ENCODE results near the gene CUBN. TPM values are rescaled to one million over a fixed set of nuclear protein-coding genes. Genes with fewer than 3 reads are reported as not detected.

CUBN gene
- total RNA-seq, 1 experiment from 2014 or later = 4.6 TPM

GRCh38 chr10:16948361-16948760 is 181.2 kb downstream of the CUBN start:
- no peak overlapping the region for H3K27ac Mint-ChIP-seq (ENCODE audit: unreplicated experiment)
- H3K36me3 Mint-ChIP-seq (ENCODE audit: insufficient read depth, unreplicated experiment) = no peaks in the 10 kb centered on the region
- H3K36me3 ChIP-seq (ENCODE audit: control insufficient read depth, insufficient read depth, low read length) = no peaks in the 10 kb centered on the region
- no peaks in the 10 kb centered on the region for H3K4me1 ChIP-seq
- ChIA-PET CTCF (no interaction called here), POLR2A (no interaction called here)
- no peaks in the 10 kb centered on the region for H3K4me1 Mint-ChIP-seq (ENCODE audit: low read depth, unreplicated experiment)
- BruUV-seq (replicated peaks) = no TSS peak
- H3K27me3 Mint-ChIP-seq (ENCODE audit: insufficient read depth, unreplicated experiment) = peaks cover 10% of the 10 kb centered on the region
- no peak overlapping the region for H3K4me3 ChIP-seq (ENCODE audit: low read depth, low read length)
- no peak overlapping the region for H3K4me3 Mint-ChIP-seq (ENCODE audit: unreplicated experiment)
- no peaks in the 10 kb centered on the region for H3K9me3 Mint-ChIP-seq (ENCODE audit: unreplicated experiment)
- intact Hi-C loops (cut with micrococcal nuclease; ENCODE audit: unreplicated experiment) = no loop called here
- H3K27me3 ChIP-seq (replicated peaks; ENCODE audit: control insufficient read depth, insufficient read depth, low read length) = no peaks in the 10 kb centered on the region
- no peak for DNase-seq
- TF ChIP-seq, protein P1, sequence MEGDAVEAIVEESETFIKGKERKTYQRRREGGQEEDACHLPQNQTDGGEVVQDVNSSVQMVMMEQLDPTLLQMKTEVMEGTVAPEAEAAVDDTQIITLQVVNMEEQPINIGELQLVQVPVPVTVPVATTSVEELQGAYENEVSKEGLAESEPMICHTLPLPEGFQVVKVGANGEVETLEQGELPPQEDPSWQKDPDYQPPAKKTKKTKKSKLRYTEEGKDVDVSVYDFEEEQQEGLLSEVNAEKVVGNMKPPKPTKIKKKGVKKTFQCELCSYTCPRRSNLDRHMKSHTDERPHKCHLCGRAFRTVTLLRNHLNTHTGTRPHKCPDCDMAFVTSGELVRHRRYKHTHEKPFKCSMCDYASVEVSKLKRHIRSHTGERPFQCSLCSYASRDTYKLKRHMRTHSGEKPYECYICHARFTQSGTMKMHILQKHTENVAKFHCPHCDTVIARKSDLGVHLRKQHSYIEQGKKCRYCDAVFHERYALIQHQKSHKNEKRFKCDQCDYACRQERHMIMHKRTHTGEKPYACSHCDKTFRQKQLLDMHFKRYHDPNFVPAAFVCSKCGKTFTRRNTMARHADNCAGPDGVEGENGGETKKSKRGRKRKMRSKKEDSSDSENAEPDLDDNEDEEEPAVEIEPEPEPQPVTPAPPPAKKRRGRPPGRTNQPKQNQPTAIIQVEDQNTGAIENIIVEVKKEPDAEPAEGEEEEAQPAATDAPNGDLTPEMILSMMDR (IDR thresholded peaks at IDR 0.05; ENCODE audit: insufficient read depth in 1 of 2, low read depth in 1 of 2, low read length in 1 of 2, severe bottlenecking in 1 of 2, unreplicated experiment in 1 of 2) = no peak
- H3K9me3 ChIP-seq = no peaks in the 10 kb centered on the region

DNA sequence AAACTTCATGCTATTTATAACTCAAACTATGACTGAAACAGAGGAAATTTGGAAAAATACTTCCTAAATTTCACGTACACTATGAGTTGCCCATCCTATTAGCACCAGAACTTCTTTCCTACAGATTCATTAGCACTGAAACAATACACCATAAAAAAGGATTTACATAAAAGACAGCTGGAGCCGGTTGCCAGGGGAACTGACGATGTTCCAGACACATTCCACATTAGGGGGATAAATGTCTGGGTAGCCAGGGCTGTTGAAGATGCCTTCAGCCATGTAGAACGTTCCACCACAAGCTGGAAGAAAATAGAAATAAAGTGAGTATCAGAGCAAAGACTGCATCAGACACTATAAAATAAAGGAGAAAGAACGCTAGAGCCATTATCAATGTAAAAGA is 182.5 kb downstream of the CUBN start:
- Mint-ChIP-seq H3K4me1 (ENCODE audit: low read depth, unreplicated experiment) (no peaks in the 10 kb centered on the region), H3K27me3 (ENCODE audit: insufficient read depth, unreplicated experiment) (peaks cover 4% of the 10 kb centered on the region), H3K9me3 (ENCODE audit: unreplicated experiment) (no peaks in the 10 kb centered on the region), H3K4me3 (ENCODE audit: unreplicated experiment) (no peak overlapping the region), H3K36me3 (ENCODE audit: insufficient read depth, unreplicated experiment) (no peaks in the 10 kb centered on the region), H3K27ac (ENCODE audit: unreplicated experiment) (no peak overlapping the region)
- Histone ChIP-seq H3K4me3 (ENCODE audit: low read depth, low read length) (no peak overlapping the region), H3K27me3 (replicated peaks; ENCODE audit: control insufficient read depth, insufficient read depth, low read length) (no peaks in the 10 kb centered on the region), H3K4me1 (no peaks in the 10 kb centered on the region), H3K9me3 (no peaks in the 10 kb centered on the region), H3K36me3 (ENCODE audit: control insufficient read depth, insufficient read depth, low read length) (no peaks in the 10 kb centered on the region)
- CTCF ChIA-PET = no interaction called here
- TF ChIP-seq, protein P1 (IDR thresholded peaks at IDR 0.05; ENCODE audit: insufficient read depth in 1 of 2, low read depth in 1 of 2, low read length in 1 of 2, severe bottlenecking in 1 of 2, unreplicated experiment in 1 of 2) = no peak
- no TSS peak for BruUV-seq (replicated peaks)
- intact Hi-C loops (cut with micrococcal nuclease; ENCODE audit: unreplicated experiment) = loop anchor here (1.0 kb wide), 1 partner anchor 27 kb away; no protein-coding TSS in a partner anchor
- POLR2A ChIA-PET = no interaction called here
- no peak for DNase-seq

- POLR2A ChIA-PET = no interaction called here
- no peak overlapping the region for H3K27ac Mint-ChIP-seq (ENCODE audit: unreplicated experiment)
- intact Hi-C loops (cut with micrococcal nuclease; ENCODE audit: unreplicated experiment) = no loop called here
Observed at GRCh38 chr10:16945593-16945992, 184.0 kb downstream of the CUBN start.

More at GRCh38 chr10:16945593-16945992, 184.0 kb downstream of the CUBN start:
- Histone ChIP-seq H3K4me1 (no peaks in the 10 kb centered on the region), H3K4me3 (ENCODE audit: low read depth, low read length) (no peak overlapping the region), H3K27me3 (replicated peaks; ENCODE audit: control insufficient read depth, insufficient read depth, low read length) (no peaks in the 10 kb centered on the region), H3K9me3 (no peaks in the 10 kb centered on the region), H3K36me3 (ENCODE audit: control insufficient read depth, insufficient read depth, low read length) (no peaks in the 10 kb centered on the region)
- no peaks in the 10 kb centered on the region for H3K36me3 Mint-ChIP-seq (ENCODE audit: insufficient read depth, unreplicated experiment)
- peaks cover 8% of the 10 kb centered on the region for H3K27me3 Mint-ChIP-seq (ENCODE audit: insufficient read depth, unreplicated experiment)
- no peak for DNase-seq
- H3K4me1 Mint-ChIP-seq (ENCODE audit: low read depth, unreplicated experiment) = no peaks in the 10 kb centered on the region
- BruUV-seq (replicated peaks) = no TSS peak
- CTCF ChIA-PET = no interaction called here
- H3K4me3 Mint-ChIP-seq (ENCODE audit: unreplicated experiment) = no peak overlapping the region
- no peaks in the 10 kb centered on the region for H3K9me3 Mint-ChIP-seq (ENCODE audit: unreplicated experiment)
- TF ChIP-seq, protein P1 (IDR thresholded peaks at IDR 0.05; ENCODE audit: insufficient read depth in 1 of 2, low read depth in 1 of 2, low read length in 1 of 2, severe bottlenecking in 1 of 2, unreplicated experiment in 1 of 2) = no peak

All from Caco-2 (cell line).